ENCODE measurements around the gene SPINK14.

DNA sequence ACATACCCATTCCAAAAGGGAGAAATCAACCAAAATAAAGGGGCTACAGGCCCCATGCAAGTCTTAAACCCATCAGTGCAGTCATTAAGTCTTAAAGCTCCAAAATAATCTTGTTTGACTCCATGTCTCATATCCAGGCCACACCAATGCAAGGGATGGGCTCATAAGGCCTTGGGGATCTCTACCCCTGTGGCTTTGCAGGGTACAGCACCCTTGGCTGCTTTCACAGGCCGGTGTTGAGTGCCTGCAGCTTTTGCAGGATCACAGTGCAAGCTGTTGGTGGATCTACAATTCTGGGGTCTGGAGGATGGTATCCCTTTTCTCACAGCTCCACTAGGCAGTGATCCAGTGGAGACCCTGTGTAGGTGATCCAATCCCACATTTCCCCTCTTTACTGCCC, 5.0 kb upstream of the SPINK14 start:
- TF ChIP-seq POLR2AphosphoS5 (IDR thresholded peaks at IDR 0.05) (no peak), POLR2A (IDR thresholded peaks at IDR 0.05) (no peak)
- TF ChIP-seq, protein P1, sequence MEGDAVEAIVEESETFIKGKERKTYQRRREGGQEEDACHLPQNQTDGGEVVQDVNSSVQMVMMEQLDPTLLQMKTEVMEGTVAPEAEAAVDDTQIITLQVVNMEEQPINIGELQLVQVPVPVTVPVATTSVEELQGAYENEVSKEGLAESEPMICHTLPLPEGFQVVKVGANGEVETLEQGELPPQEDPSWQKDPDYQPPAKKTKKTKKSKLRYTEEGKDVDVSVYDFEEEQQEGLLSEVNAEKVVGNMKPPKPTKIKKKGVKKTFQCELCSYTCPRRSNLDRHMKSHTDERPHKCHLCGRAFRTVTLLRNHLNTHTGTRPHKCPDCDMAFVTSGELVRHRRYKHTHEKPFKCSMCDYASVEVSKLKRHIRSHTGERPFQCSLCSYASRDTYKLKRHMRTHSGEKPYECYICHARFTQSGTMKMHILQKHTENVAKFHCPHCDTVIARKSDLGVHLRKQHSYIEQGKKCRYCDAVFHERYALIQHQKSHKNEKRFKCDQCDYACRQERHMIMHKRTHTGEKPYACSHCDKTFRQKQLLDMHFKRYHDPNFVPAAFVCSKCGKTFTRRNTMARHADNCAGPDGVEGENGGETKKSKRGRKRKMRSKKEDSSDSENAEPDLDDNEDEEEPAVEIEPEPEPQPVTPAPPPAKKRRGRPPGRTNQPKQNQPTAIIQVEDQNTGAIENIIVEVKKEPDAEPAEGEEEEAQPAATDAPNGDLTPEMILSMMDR (IDR thresholded peaks at IDR 0.05), result no peak
